ENCODE results near the gene AMOTL2.

DNA sequence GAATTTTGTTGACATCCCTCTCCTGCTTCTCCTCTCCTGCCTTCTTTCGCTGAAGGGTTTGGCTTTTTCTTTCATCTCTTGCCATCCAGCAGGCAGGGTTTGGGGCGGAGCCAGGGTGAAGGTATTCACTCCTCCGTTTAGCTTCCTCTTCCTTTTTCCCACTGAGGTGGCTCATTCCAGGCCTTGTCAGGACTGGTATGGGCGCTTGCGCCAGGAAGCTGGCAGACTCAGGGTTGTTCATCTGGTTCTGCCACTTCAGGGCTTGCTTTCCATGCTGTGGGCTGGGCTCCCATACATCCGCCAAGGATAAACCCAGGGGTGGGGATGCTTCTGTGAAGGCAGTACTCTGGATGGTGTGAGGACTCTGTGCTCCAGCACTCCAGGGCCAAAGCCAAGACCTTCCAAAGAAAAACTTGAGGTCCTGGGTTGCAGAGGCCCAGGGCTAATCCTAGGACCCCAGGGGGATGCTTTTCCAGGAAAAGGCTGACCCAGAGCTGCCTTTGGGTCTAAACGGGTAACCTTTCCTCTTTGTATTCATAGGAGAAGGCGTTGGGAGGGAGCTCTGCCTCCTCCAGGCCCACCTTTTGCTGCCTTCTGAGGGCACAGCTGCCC, 7.7 kb upstream of the AMOTL2 start:
- TF ChIP-seq ZNF121 (CRISPR knock-in tag; IDR thresholded peaks at IDR 0.05): no peak
- TF ChIP-seq, protein P1, sequence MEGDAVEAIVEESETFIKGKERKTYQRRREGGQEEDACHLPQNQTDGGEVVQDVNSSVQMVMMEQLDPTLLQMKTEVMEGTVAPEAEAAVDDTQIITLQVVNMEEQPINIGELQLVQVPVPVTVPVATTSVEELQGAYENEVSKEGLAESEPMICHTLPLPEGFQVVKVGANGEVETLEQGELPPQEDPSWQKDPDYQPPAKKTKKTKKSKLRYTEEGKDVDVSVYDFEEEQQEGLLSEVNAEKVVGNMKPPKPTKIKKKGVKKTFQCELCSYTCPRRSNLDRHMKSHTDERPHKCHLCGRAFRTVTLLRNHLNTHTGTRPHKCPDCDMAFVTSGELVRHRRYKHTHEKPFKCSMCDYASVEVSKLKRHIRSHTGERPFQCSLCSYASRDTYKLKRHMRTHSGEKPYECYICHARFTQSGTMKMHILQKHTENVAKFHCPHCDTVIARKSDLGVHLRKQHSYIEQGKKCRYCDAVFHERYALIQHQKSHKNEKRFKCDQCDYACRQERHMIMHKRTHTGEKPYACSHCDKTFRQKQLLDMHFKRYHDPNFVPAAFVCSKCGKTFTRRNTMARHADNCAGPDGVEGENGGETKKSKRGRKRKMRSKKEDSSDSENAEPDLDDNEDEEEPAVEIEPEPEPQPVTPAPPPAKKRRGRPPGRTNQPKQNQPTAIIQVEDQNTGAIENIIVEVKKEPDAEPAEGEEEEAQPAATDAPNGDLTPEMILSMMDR (IDR thresholded peaks at IDR 0.05): no peak
- TF ChIP-seq, protein P2, sequence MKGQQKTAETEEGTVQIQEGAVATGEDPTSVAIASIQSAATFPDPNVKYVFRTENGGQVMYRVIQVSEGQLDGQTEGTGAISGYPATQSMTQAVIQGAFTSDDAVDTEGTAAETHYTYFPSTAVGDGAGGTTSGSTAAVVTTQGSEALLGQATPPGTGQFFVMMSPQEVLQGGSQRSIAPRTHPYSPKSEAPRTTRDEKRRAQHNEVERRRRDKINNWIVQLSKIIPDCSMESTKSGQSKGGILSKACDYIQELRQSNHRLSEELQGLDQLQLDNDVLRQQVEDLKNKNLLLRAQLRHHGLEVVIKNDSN (CRISPR knock-in tag; IDR thresholded peaks at IDR 0.05): no peak
- TF ChIP-seq, protein P3, sequence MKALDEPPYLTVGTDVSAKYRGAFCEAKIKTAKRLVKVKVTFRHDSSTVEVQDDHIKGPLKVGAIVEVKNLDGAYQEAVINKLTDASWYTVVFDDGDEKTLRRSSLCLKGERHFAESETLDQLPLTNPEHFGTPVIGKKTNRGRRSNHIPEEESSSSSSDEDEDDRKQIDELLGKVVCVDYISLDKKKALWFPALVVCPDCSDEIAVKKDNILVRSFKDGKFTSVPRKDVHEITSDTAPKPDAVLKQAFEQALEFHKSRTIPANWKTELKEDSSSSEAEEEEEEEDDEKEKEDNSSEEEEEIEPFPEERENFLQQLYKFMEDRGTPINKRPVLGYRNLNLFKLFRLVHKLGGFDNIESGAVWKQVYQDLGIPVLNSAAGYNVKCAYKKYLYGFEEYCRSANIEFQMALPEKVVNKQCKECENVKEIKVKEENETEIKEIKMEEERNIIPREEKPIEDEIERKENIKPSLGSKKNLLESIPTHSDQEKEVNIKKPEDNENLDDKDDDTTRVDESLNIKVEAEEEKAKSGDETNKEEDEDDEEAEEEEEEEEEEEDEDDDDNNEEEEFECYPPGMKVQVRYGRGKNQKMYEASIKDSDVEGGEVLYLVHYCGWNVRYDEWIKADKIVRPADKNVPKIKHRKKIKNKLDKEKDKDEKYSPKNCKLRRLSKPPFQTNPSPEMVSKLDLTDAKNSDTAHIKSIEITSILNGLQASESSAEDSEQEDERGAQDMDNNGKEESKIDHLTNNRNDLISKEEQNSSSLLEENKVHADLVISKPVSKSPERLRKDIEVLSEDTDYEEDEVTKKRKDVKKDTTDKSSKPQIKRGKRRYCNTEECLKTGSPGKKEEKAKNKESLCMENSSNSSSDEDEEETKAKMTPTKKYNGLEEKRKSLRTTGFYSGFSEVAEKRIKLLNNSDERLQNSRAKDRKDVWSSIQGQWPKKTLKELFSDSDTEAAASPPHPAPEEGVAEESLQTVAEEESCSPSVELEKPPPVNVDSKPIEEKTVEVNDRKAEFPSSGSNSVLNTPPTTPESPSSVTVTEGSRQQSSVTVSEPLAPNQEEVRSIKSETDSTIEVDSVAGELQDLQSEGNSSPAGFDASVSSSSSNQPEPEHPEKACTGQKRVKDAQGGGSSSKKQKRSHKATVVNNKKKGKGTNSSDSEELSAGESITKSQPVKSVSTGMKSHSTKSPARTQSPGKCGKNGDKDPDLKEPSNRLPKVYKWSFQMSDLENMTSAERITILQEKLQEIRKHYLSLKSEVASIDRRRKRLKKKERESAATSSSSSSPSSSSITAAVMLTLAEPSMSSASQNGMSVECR (CRISPR knock-in tag; IDR thresholded peaks at IDR 0.05; ENCODE audit: borderline replicate concordance): no peak

Data from WTC11 (cell line).